KBM-7 (cell line): ENCODE measurements around the gene PCNX3.

Experiments
- DNase-seq: peaks from one replicate; pipeline ENCODE4 v3.0.0-alpha.2; 2015
- in situ Hi-C: fragments of 300-500 bp; cut with MboI; formaldehyde crosslinking; loops from 2 replicates; pipeline ENCODE4 v1.14.3; 2020; ENCODE audit warnings: low sequenced_read_pairs, low pct_unique_long_range_greater_than_20kb, mixed read lengths

PCNX3 gene

GRCh38 chr11:65615229-65615949 lies at the start of gene PCNX3:
PCNX3 (plus strand) TSS chr11:65615776; CDS start chr11:65616312, 536 bp downstream.
- DNase-seq: peak; percentile 100
- in situ Hi-C loops: no loop called here

- in situ Hi-C loops: no loop called here
- DNase-seq: no peak
Observed at GRCh38 chr11:65569164-65569972, 46.2 kb upstream of the PCNX3 start.

DNA sequence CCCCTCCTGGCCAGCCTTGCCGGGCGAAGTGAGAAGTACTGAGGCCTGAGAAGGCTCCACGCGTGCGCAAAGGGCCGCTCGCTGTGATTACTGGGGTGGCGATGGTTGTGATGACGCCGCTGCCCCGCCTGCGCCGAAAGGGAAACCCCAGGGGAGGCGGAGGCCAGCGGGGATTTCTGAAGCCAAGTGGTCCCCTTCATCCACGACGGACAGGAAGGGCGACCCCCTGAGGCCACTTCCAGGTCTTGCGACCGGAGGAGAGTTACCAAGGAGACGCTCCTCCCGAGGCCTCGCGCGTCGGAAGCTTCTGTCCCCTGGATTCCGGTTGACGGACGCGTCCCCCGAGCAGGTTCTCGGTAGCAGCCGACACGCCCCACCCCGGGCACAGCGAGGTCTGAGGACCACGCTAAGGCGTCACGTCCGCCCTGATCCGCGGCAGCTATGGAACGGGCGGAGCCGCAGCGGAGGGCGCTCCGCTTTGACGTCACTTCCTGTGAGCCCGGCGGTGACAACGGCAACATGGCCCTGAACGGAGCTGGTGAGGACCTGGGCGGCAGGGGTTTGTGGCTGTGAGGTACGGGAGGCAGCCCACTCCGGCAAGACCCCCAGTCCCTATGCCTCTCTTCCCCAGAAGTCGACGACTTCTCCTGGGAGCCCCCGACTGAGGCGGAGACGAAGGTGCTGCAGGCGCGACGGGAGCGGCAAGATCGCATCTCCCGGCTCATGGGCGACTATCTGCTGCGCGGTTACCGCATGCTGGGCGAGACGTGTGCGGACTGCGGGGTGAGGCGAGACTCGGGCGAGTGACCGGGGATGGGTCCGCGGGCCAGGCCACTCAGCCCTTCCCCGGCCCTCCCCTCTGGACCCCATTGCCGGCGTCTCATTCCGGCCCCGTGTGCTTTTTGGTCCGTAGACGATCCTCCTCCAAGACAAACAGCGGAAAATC lies 45.3 kb upstream of the PCNX3 start, which contains the start of gene ZNRD2:
ZNRD2 (plus strand) TSS at position 505 of the 946 bp plus-strand sequence; CDS start at position 520, 15 bp downstream.
- DNase-seq: peak; percentile 99
- in situ Hi-C loops: no loop called here

GRCh38 chr11:65571420-65571819 lies 44.2 kb upstream of the PCNX3 start:
- in situ Hi-C loops: no loop called here
- DNase-seq: no peak

- DNase-seq: peak; percentile 63
- in situ Hi-C loops: no loop called here
Observed at GRCh38 chr11:65571940-65572339, 43.6 kb upstream of the PCNX3 start.

- in situ Hi-C loops: no loop called here
- peak; percentile 85 for DNase-seq
Observed at GRCh38 chr11:65572356-65573051, 43.1 kb upstream of the PCNX3 start, which contains the start of gene FAM89B. FAM89B (plus strand) TSS chr11:65572538; CDS start chr11:65572670, 132 bp downstream.

DNA sequence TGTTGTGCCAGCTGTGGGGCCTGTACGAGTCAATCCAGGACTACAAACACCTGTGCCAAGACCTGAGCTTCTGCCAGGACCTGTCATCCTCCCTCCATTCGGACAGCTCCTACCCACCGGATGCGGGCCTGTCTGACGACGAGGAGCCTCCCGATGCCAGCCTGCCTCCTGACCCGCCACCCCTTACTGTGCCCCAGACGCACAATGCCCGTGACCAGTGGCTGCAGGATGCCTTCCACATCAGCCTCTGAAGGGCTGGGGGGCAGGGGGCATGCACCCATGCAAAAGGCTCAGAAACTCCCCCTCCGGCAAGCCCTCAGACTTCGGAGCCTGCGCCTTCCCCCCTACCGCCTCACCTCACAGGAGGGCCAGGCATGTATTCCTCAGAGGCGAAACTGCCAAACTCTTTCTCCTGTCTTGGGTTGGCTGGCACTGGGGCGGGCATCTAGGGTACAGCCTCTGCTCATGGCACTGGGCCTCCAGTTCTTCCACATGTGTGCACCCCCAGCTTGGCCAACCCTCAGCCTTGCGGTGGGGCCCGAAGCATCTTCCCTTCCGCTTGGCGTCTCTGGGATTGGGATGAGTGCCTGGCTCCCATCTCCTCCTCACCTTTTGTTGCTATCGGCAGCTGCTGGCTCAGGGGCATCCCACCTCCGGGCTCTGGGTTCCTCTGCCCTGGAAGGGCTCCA lies 42.0 kb upstream of the PCNX3 start:
- DNase-seq: no peak
- in situ Hi-C loops: no loop called here

DNA sequence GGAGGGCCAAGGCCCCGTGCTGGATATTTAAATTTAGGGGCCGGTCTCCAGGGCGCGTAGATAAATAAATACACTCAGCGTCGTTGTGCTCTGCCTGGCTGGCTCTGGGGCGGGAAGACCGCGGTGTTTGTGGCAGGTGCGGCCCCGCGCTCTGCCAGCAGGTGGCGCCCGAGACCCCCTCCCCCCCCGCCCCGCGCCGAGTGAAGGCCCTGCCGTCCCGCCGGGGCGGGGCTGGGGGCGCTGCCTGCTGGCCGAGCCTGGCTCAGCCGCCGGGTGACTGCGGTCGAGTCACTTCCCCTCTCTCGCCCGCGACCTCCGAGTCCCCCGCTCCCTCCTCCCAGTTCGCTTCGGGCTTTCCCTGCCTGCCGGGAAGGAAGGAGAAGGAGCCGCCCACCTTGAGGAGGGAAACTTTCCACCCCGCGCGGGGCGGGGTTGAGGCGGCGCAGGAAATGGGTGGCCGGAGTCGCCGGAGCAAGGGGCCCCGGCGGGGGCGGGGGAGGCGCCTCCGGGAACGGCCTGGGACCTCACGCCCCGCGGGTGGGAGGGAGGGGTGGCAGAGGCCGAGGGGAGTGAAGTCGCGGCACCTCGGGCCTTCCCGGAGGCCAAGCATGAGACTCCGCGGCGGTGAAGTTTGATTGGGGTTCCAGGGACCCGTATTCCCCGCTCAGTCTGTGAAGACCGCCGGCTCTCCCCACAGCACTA lies 41.3 kb upstream of the PCNX3 start:
- in situ Hi-C loops: no loop called here
- peak; percentile 98 for DNase-seq

DNA sequence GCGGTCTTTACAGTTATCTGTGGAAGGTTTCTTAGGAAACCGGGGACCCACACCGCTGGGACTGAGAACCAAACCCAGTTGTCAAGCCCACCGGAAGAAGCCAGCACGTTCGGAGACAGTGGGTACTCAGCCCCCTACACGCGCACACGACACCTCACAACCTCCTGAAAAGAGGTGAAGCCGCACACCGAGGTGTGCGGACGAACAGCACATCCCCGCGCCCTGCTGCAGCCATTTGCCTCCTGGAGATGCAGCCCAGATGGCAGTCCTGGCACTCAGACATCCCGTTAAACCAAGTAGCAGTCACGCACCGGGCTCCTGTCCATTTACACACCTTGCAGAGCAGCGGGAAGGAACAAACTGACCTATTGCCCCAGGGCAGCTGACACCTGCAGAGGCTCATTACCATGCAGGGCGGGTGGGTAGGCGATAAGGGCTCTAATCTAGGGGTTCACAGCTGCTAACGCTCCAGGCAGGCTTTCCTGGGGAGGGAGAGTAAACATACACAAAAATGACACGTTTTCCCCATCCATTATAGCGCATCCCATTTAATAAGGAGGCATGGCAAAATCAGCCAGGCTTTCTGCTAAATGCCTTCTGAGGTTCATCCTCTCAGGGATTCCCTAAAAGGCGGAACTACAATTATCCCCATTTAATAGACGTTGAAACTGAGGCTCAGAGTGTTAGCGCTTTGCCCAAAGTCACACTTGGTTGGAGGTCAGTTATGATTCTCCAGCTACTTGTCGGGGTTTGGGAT lies 40.6 kb upstream of the PCNX3 start:
- in situ Hi-C loops: no loop called here
- DNase-seq: peak; percentile 57

GRCh38 chr11:65575568-65576231 lies 39.9 kb upstream of the PCNX3 start, which contains the start of gene EHBP1L1:
EHBP1L1 (plus strand) TSS chr11:65576053; CDS start chr11:65576303, 250 bp downstream.
- in situ Hi-C loops: no loop called here
- no peak for DNase-seq

DNA sequence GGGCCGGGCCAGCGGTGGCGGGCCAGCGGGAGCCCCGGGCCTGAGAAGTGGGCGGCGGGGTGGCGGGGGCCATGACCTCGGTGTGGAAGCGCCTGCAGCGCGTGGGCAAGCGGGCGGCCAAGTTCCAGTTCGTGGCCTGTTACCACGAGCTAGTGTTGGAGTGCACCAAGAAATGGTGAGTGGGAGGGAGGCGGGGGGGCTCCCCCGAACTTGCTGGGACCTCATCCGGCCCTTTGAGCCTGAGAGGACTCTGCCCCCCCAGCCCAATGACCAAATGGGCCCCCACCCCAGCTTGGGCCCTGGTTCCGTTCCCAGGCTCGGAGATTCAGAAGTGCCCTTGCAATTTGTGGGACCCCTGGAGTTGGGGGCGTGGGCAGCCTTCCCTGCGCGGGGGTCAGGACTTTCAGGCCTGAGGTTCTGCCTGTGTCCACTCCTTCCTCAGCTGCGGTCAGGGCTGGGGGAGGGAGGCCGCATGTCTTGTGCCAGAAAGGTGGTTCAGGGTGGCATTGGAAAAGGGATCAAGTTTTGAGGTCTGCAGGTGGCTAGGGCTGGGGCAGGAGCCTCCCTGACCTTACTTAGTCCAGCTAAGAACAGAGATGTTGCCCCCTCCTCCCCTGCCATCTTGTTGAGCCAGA lies 39.2 kb upstream of the PCNX3 start:
- no peak for DNase-seq
- in situ Hi-C loops: no loop called here

GRCh38 chr11:65576867-65577755 lies 38.5 kb upstream of the PCNX3 start:
- DNase-seq: peak; percentile 36
- in situ Hi-C loops: no loop called here

- no peak for DNase-seq
- in situ Hi-C loops: no loop called here
Observed at GRCh38 chr11:65577756-65578109, 37.8 kb upstream of the PCNX3 start.

DNA sequence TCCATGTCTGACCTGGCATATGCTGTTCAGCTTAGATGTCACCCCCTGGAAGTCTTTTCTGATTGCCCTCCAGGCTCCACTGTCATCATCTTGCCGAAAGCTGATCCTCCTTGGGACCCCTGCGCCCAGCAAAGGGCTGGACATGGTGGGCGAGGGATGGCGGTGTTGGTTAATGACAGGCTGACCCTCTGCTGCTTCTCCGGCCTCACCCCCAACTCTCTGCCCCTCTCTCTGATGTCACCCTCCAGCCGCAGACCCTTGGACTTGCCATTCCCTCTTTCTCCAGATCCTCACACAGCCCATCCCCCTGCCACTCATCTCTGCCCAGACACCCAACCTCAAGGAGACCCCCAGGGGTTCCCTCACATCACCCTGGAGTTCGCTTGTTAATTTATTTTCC lies 37.4 kb upstream of the PCNX3 start:
- no peak for DNase-seq
- in situ Hi-C loops: no loop called here

GRCh38 chr11:65578667-65579066 lies 36.9 kb upstream of the PCNX3 start:
- no peak for DNase-seq
- in situ Hi-C loops: no loop called here
